GM21825 (cell line): ENCODE data around the gene HOXA3.

Experiments used
- ATAC-seq: cut with Tn5 transposase; IDR thresholded peaks from one replicate; pipeline ENCODE4 v1.9.1; 2021; ENCODE audit warnings: mild to moderate bottlenecking, moderate library complexity; ENCODE audit not compliant: unreplicated experiment

HOXA3 gene

DNA sequence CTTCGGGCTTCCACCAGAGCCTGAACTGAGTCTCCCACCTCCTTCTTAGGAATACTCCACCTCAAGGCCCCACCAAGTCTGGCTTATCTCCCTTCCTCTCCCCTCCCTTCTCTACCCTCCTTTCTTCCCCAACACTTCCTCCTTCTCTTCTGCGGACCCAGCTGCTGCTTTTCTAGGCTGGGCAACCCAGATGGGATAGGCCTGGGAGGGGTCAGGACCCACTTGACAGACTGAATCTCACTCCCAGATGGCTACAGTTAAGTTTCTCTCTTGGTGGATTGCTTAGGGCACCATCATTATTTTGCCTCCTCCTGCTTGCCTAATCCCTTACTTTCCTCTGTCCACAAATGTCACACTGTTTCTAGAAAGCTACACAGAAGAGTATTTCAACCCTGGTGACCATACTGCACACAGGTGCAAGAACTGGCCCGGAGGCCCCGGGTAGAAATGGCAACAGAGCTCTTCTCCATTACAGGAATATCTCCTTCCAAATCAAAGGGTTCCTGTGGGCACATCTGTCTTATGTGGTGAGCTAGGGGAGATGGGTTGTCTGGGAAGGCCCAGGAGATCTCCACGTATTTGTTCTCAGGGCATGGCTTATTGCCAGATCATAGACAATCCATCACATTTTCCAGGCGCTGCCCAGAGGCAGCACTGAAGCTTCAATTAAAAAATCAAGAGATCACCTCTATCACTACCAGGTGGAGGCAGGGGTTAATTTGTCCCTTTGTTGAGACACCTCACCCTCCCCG lies 37.8 kb upstream of the HOXA3 start:
- ATAC-seq, result no peak

DNA sequence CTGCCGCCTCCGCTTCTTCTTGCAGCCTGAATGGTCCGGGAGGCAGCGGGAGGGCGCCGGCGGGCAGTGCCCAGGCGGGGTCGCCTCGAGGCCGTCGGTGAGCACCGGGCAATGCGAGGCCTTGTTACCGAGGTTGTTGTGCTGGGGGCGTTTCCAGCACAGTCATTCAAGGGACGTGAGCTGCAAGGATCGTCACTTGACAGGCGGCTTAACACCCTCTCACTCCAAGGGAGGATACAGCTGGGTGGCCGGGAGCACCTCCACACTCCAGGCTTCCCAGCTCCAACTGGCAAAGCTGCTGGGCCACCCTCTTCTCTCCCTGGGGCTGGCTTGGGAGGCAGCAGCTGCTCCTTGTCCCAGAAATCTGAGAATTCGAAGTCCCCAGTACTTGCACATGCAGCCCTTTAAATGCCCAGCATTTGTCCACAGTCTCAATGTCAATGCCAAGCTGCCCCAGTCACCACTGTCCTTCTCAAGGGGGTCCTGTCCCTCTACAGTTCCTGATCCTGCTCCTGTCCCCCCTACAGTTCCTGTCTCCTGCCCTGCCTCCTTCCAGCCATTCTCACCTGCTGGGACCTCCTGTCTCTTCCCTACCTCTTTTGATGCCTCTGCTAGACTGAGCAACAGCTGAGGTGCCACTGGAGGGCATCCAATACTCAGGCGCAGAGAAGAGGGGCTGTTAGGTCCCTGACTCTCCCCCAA lies 37.1 kb upstream of the HOXA3 start:
- ATAC-seq, result no peak

DNA sequence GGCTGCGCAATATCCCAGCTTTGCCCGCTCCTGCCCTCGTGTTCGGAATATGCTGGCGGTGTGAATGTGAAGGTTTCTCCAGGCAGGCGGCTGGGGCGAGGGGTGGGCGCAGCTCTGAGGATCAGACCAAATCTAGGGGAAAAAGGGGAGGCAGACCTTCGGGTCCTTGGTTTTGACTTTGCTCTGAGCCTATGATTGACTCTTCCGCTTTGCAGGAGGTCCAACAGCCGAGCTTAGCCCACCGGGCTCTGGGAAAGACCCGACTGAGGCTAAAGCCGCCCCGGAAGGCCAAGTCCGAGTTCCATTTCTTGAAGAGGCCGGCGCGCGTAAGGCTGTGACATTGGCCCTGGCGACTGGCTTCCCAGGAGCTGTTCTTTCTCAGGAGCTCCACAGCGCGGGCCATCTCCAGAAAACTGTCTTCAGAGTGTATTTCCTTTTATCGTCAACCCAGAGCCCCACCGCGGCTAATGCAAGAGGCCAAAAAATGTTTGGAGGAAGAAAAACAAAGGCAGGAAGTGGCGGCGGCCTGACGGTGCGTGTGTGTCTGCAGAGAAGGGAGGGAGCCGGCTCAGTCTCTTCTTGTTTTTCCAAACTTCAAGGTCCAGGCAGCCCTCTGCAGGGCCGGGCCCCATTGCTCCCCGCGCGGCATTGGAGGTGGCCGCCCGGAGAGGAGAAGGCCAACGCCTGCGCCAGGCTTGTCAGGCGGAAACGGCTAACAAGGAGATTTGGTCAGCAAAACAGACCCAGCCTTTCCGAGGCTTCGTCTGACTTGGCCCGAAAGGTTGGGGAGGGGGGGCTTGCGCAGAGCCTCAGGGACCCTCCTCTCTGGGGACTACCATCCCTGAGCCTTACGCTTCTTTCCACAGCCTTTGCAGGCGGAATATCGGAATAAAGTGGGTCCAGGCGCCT lies 36.3 kb upstream of the HOXA3 start:
- no peak for ATAC-seq

DNA sequence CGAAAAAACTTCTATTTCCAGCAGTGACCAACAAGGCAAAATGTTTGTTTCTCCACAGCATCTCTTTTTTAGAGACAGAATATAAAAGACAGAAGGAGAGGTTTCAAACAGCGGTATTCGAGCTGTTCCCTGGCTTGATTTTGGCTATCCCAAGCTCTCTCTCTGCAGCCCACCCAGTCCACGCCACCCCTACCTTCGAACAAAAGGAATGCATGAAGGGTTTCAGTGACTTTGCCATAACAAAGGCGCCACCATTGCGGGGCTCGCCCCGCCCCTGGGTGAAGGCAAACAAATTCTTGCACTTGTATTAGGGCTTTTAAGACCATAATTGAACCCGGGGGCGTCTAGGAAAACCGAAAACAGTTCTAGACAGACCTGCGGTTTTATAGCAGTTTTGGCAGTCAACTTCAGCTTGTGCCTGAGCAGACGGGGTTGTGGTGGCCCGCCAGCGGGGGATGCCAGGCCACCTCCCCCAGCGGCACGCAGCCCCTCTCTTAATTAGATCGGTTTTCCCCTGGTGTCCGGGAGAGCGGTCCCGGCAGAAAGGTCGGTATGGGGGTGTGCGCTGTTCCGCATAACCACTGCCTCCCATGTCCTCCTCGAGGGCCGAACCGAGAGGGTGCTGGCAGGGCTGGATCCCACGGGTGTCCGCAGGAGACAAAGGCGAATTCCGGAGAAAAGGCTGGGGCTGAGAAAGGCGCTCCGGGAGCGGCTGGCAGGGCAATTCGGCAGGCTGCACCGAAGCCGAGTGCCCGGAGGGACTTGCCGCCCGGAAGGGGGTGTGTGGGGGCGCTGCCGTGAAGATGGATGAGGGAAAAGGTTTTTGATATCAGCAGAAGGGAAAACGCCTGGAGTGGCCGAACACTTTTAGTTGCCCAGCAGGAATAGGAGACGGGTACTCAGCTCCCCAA lies 35.3 kb upstream of the HOXA3 start:
- no peak for ATAC-seq

DNA sequence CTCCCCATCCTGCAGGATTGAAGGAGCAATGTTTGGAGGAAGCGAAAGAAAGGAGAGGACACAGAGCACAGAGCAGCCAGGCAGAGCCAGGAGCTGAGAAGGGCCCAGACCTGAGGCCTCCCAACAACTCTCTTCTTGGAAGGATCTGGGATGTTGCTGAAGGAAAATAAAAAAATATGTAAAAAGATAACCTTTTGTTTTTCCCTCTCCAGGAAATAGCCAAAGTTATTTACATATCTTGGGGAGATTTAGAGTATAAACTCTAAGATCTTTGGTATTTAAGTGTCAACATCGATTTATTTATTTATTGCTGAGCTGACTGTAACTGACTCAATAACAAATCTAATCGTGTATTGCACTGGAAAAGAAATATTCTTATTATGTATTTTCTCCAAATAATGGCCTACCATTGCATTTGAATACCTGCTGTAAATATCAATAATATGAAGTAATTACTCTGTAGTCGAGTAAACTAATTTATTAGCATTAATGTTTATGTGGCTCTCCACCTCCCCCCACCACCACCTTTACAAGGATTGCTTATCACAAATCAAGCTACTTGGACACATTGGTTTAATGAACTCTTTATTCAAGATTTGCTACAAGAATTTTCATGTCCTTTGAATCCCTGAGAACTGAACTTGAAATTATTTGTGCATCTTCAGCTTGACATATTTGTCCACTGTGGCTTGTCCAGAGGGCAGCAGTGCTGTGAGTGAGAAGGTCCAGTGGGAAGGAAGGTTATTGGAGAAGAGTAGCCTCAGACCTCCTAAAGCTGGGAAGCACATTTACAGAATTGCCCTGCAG lies 34.5 kb upstream of the HOXA3 start:
- no peak for ATAC-seq

DNA sequence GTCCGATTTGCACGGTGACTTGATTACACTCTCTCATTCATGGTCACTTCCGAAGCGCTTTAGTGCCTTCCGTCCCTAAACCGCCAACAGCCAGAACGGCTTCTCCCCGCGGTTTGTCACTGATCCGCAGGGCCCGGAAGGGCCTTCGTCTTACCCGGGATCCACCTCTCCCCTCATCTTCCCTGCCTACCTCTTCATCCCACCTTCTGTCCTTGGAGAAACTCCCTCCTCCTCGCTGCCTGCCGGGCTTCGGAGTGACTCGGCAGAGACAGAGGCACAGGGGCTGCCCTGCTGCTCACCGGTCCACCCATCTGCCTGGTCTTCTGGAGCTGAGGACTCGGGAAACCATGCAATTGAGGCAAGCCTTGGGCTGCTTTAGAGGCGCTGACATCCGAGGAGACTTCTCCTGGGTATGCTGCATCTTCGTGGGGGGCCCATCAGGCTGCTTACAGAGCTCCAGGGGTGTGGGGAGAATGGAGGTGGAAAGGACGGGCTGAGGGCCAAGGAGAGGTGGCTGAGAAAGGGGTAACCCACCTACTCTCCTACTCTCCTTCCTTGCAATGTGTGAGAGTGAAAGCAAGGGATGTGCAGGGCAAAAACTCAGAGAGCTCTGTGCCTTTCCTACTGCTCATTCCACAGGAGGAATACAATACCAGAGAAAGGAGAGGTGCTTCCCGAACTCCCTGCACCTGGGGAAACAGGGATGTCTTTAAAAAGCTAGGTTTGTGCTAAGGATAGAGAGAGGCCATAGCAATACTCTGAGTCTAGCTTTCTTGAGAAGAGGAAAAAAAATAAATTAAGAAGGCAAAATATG lies 33.7 kb upstream of the HOXA3 start:
- ATAC-seq, result no peak

DNA sequence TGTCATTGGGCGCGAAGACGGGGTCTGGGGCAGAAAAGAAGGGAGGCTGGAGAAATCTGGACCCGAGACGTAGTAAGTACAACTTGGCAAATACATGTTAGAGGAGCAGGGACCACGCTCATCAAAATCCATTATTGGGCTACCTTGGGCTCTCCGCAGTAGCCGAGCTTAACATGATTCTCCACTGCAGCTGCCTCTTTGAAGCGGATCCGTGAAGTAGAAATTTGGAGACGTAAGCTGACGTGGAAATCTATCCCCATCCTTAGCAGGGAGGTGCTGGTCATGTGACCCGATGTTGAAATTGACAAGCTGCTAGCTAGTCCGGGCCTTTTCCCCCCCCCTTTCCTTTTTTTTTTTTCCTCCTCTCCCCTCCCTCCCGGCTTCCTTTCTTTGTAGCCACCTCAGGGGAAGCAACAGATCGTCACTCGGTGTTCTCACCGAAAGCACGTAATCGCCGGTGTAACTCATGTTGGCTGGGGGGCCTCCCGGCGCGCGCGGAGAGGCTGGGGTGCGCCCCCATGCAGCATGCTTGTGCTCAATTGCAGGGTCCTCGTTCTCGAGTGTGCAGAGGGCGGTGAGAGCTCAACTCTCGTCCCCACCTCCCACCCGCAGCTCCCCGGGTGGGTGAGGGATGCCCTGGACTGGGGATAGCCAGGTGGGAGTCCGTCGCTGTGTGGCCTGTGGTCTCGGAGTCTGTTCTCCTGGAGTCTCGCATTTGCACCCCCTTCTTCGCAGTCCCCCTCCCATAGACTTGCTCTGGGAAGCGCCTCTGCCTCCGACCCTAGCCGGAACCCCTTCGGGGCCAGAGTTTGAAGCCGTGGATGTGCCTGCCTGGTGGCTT lies 32.9 kb upstream of the HOXA3 start, which contains the start of gene HOXA11:
Gene HOXA11 (minus strand): TSS at position 220 of the 841 bp plus-strand sequence. CDS start 88 bp downstream, at position 132.
- no peak for ATAC-seq

DNA sequence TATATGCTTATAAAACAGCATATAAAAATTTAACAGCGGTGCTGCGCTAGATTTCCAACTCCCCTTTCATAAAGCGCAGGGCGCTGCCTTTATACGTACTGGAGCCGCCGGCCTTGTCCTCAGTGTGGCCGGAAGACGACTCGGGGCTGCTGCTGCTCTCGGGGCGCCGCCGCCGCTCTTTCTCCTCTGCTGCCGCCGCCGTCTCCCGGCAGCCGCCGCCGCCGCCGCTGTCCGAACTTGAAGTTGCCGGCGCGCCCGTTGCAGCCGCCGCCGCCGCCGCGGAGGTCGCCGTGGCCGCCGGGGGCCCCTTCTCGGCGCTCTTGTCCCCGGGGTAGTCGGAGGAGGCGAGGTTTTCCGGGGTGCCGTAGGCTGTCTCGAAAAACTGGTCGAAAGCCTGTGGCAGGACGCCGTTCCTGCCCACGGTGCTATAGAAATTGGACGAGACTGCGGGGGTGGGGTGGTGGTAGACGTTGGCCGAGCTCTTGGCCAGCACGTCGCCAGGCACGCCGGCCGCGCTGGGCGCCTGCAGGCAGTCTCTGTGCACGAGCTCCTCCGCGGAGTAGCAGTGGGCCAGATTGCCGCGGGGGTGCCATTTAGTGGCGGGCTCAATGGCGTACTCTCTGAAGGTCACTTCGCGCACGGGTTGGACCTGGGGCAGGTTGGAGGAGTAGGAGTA lies 32.1 kb upstream of the HOXA3 start:
- ATAC-seq, result no peak

DNA sequence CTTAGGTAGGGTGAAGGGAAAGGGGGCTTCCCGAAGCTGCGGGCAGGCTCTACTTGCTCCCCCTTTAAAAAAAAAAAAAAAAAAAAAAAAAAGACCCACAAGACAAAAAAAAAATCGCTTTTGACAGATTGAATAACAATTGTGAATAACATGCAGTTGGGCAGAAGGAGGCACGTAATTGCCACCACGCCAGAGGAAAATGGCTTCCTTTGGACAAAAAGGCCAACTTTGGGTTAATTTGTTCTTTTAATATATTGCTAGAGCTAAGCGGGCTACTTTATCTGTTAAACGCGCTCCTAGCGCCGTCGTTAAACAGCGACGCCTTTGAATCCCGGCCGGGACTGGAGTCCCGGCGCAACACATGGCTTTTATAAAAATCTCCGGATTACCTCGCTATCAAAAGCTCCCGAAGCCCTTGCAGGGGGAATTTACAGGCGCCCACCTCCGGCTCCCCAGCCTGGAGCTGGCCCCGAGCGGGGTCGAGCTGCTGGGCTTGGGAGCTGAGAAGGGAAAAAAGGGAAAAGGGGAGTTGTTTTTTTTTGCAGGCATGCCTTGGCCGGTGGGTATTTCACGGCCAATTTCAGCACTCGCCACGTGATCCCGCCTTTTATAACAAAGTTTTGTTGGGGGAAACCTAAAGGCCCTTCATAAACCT lies 31.4 kb upstream of the HOXA3 start:
- ATAC-seq, result no peak

DNA sequence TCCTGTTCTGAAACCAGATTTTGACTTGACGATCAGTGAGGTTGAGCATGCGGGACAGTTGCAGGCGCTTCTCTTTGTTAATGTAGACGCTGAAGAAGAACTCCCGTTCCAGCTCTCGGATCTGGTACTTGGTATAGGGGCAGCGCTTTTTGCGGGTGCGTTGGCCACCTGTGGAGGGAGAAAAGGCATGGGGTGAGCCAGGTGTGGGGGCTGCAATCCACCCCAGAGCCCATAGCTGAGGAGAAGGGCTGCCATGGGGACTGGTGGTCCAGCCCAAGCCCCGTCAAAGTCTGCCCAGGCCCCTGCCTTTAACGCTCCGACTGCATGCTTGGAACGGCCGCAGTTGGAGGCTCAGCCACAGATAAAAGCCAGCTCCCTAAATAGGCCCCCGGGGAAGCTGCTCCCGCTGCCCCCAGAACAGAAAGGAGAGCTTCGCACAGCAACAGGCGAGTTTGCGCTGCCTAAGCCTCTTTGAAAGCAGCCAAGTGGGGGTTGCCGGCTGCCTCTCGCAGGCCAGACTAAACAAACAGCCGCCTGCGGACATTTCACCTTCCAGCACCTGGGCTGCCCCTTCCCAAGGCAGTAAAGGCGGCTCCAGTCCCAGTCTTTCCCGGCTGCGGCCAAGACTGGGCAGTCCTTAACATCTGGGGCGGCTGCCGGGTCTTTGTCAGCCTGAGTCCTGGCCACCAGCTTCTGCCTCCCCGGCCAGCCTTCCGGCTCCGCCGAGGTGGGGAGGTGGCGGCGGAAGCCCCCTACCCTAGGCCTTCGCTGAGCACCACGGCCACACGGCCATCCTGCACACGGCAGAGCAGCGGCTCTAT lies 30.7 kb upstream of the HOXA3 start:
- no peak for ATAC-seq

DNA sequence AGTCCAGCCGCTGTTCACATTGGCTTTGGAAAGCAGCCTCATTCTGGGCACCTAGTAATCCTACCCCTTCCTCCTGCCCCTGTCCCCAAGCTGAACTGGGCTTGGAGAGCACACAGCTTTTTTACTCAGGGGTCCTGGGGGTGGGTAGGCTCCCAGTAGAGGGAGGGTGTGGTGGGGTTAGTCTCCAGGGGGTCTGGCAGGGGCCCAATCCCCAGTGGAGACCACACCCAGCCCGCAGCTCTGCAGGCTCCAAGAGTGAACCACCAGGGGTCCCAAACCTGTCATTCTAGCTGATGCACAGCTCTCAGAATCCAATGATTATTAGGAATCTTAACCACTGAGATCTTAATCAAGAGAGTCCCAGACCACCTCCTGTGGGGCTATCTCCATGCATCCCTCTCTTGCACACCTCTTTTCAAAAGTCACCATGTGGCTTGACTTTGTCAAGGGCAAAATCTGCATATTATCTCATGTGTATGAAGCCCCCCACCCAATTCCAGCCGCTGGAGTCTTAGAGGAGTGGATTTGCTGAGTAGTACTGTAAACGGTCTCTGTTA lies 30.0 kb upstream of the HOXA3 start:
- ATAC-seq, result no peak

DNA sequence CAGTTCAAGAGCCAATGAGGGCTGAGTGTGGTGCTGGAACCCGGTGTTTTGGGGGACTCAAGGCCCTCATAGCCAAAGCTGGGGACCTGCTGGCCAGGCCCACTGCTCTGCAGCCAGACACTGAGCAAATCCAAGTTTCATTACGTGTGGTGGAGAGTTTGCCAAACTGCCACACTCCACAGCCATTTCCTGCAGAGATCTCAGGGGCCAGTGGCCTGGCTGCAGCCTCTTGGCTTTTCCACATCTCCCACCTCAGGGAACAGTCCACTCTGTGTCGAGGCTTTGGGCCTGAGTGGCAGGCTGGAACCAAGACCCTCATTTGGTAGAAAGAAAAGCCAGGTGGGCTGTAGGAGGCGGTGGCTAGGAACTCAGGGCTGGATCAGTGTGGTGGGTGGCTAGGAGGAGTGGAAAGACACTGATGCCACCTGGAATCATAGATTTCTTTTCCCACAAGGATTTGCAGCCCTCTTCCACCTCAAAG lies 29.5 kb upstream of the HOXA3 start:
- ATAC-seq, result no peak

DNA sequence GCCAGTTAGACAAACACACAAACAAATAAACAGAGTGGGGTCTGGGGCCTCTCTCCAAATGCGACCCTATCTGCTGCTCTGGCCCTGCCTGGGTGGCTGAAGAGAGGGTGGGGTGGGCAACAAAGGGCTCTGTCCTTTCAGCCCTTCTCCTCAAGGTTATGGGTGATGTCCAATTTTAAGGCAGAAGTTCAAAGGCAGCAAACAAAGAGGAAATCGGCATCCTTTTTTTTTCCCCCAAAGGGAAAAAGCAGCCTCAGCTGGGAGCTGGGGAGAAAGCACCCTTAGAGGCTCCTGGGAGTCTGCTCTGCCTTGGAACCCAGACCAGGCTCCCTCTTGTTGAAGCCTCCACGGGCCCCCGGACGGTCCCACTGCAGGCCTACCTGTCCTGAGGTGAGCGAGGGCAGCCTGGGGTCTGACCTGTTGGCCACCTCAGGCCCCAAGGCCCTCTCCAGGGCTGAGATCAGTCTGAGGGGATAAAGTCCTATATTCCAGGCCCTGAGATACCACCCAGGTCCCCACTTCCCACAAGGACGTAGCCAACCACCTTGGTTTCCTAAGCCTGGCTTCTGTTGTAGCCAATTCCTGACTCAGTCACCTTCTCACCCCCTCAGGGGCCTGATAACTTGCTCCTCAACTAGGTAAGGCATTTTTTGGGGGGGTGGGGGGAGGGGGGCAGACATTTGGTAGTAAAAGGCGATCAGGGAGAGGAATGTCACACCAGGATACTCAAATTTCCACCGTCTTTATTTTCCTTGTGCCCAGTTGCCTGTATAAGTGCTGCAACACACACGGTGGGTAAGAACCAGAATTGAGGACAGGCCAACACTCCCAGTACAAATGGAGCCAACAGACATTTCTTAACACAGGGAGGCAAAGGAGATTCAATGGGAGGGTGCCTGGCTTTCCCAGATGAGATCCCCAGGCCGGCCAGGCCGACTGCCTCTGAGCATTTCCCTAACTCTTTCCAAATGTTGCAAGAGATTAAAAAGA lies 28.3 kb upstream of the HOXA3 start:
- ATAC-seq, result no peak
